Calu3 (cell line): ENCODE data around the gene KIAA1755. TPM values are rescaled to one million over a fixed set of nuclear protein-coding genes. Genes with fewer than 3 reads are reported as not detected.

Experiments used
- BruUV-seq: library from RNA; stranded (reverse); fragments of 400-500 nt; replicated peaks from 2 replicates; lab custom pipeline; 2021; lab: Mats Ljungman, UMichigan
- CTCF ChIA-PET: fragments of 300-600 bp; sonication (Branson Sonifier 250); formaldehyde crosslinking; loops from one replicate; lab custom pipeline; 2022; ENCODE audit warnings: antibody characterized with exemption; lab: Charles Lee
- DNase-seq: peaks from one replicate; pipeline ENCODE4 v3.0.0; 2022
- H3K27ac Mint-ChIP-seq: one replicate; pipeline ENCODE4 v1.8.0; 2022; ENCODE audit warnings: mixed read lengths; ENCODE audit not compliant: unreplicated experiment
- H3K27me3 Mint-ChIP-seq: one replicate; pipeline ENCODE4 v1.8.0; 2022; ENCODE audit warnings: mixed read lengths; ENCODE audit not compliant: unreplicated experiment
- H3K36me3 Mint-ChIP-seq: one replicate; pipeline ENCODE4 v1.8.0; 2022; ENCODE audit warnings: mild to moderate bottlenecking, moderate library complexity, mixed read lengths; ENCODE audit not compliant: insufficient read depth, unreplicated experiment
- H3K4me1 Mint-ChIP-seq: one replicate; pipeline ENCODE4 v1.8.0; 2022; ENCODE audit warnings: mild to moderate bottlenecking, low read depth, mixed read lengths; ENCODE audit not compliant: unreplicated experiment
- H3K4me3 Mint-ChIP-seq: one replicate; pipeline ENCODE4 v1.8.0; 2022; ENCODE audit warnings: mild to moderate bottlenecking, low read depth, moderate library complexity, mixed read lengths; ENCODE audit not compliant: unreplicated experiment
- H3K9me3 Mint-ChIP-seq: one replicate; pipeline ENCODE4 v1.8.0; 2022; ENCODE audit warnings: low read depth, mixed read lengths; ENCODE audit not compliant: unreplicated experiment
- intact Hi-C: fragments of 100-400 bp; cut with micrococcal nuclease; formaldehyde crosslinking; loops from one replicate; pipeline ENCODE4 v1.10.0; 2022; ENCODE audit not compliant: unreplicated experiment
- total RNA-seq: library from RNA; stranded (reverse); gene quantifications from 2 replicates; pipeline ENCODE4 v1.2.3, GENCODE V29; 2022
- TF ChIP-seq, protein P1 (sequence below): fragments of 200-600 bp; IDR thresholded peaks from one replicate; pipeline ENCODE4 v1.8.0; 2022; ENCODE audit warnings: antibody characterized with exemption; ENCODE audit not compliant: unreplicated experiment

Gene KIAA1755
- total RNA-seq, 1 experiment from 2014 or later: not detected

DNA sequence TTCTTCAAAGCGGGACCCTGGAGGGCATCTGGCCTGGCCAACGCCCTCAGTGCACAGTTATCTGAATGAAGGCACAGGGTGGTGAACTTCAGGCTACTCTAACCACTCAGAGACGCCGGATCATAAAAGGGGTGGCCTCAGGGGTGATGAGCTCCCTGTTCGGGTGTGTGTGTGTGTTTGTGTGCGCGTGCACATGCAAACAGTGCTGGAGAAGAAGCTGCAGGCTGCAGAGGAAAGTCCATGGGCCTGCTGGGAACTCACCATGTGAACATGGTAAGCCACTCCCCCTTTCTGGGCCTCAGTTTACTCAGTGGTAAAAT, 42.0 kb downstream of the KIAA1755 start:
- Mint-ChIP-seq H3K4me1 (peaks cover 38% of the 10 kb centered on the region), H3K9me3 (no peaks in the 10 kb centered on the region), H3K27ac (no peak overlapping the region), H3K4me3 (no peak overlapping the region), H3K36me3 (no peaks in the 10 kb centered on the region), H3K27me3 (no peaks in the 10 kb centered on the region)
- TF ChIP-seq, protein P1, sequence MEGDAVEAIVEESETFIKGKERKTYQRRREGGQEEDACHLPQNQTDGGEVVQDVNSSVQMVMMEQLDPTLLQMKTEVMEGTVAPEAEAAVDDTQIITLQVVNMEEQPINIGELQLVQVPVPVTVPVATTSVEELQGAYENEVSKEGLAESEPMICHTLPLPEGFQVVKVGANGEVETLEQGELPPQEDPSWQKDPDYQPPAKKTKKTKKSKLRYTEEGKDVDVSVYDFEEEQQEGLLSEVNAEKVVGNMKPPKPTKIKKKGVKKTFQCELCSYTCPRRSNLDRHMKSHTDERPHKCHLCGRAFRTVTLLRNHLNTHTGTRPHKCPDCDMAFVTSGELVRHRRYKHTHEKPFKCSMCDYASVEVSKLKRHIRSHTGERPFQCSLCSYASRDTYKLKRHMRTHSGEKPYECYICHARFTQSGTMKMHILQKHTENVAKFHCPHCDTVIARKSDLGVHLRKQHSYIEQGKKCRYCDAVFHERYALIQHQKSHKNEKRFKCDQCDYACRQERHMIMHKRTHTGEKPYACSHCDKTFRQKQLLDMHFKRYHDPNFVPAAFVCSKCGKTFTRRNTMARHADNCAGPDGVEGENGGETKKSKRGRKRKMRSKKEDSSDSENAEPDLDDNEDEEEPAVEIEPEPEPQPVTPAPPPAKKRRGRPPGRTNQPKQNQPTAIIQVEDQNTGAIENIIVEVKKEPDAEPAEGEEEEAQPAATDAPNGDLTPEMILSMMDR: no peak
- CTCF ChIA-PET: interaction anchor here (1.8 to 5.9 kb wide), 4 partner anchors 45 to 161 kb away, joined by 9 to 82 read pairs (median 32); no protein-coding TSS in a partner anchor
- BruUV-seq: no TSS peak
- DNase-seq: no peak
- intact Hi-C loops: loop anchor here (2.0 kb wide), 1 partner anchor 318 kb away; no protein-coding TSS in a partner anchor

DNA sequence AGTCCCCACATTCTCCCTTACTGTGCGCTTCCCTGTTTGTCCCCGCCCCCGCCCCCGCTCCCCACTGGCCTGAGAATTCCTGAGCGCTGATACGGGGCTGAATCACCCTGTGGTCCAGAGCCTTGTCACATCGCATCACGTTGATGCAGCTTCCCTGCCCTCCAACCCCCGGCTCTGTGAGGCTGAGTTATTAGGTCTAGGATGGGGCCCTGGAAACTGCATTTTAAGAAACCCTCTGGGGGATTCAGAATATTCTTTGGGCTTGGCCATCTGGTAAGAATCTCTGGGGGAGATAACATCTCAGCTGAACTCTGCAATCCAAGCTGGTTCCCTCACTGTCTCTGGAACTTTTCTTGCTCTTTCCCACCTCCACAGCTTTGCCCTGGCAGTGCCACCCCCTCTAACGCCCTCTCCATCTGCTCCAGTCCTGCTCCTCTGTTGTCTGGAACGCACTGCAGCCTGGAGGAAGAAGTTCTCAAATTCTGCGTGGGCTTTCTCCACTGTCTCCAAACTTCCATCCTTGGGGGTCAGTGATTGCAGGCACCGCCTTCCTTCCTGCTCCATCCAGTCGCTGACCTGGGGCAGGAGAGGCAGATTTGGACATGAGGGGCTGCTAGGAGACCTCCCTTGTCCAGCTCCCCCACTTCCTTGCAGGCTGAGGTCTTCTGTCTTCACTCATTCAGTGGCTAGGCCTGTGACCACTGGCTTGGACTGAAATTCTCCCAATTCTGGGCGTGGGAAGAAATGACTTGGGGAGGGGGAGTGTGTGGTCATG, 42.6 kb downstream of the KIAA1755 start:
- intact Hi-C loops: loop anchor here (1.0 to 2.0 kb wide), 2 partner anchors 45 to 317 kb away; no protein-coding TSS in a partner anchor
- TF ChIP-seq, protein P1: no peak
- H3K27ac Mint-ChIP-seq: peak overlapping the region; percentile 30
- BruUV-seq: no TSS peak
- DNase-seq: peak; percentile 77
- no peaks in the 10 kb centered on the region for H3K9me3 Mint-ChIP-seq
- no peaks in the 10 kb centered on the region for H3K27me3 Mint-ChIP-seq
- CTCF ChIA-PET: interaction anchor here (0.5 to 5.9 kb wide), 8 partner anchors 14 to 160 kb away, joined by 3 to 82 read pairs (median 8); no protein-coding TSS in a partner anchor
- no peak overlapping the region for H3K4me3 Mint-ChIP-seq
- peaks cover 37% of the 10 kb centered on the region for H3K4me1 Mint-ChIP-seq
- H3K36me3 Mint-ChIP-seq: no peaks in the 10 kb centered on the region

DNA sequence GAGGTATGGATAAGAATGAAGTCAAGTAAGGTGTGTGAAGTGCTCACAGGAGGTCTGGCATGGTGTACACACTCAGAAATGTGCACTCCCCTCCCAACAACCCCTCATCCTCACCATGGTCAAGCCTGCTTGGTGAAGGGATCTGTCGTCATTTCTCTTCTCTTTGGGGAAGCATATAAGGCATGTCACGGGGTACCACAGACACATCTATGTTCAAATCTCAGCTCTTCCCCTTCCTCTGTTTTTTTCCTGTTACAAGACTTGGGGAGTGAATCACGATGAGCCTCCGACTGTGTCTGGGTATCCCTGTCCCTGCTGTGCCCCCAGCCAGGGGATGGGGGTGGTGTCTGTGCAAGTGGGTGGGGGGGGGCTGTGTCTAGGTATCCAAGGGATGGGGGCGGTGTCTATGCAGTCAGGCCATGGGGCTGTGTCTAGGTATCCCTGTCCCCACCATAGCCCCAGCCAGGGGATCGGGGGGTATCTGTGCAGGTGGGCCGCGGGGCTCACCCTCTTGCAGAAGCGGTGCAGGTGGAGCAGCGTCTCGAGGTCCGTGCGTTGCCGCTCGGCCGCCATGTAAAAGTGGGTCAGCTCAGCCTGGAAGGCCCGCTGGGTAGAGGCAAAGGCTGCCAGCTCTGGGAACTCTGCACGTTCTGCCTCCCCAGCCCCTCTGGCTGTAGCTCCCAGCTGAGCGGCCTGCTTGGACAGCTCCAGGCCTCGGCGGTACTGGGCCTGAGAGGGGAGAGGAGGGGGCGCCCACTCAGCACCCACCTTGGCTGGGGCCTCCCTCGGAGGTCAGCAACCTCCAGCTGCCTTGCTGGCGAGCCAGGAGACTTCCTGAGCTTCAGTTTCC, 43.6 kb downstream of the KIAA1755 start:
- no peak overlapping the region for H3K4me3 Mint-ChIP-seq
- peaks cover 28% of the 10 kb centered on the region for H3K4me1 Mint-ChIP-seq
- H3K36me3 Mint-ChIP-seq: no peaks in the 10 kb centered on the region
- BruUV-seq: no TSS peak
- TF ChIP-seq, protein P1: no peak
- H3K27ac Mint-ChIP-seq: no peak overlapping the region
- CTCF ChIA-PET: interaction anchor here (0.5 to 5.9 kb wide), 6 partner anchors 30 to 159 kb away, joined by 3 to 82 read pairs (median 13); no protein-coding TSS in a partner anchor
- DNase-seq: no peak
- no peaks in the 10 kb centered on the region for H3K9me3 Mint-ChIP-seq
- no peaks in the 10 kb centered on the region for H3K27me3 Mint-ChIP-seq
- intact Hi-C loops: loop anchor here (1.0 kb wide), 1 partner anchor 44 kb away; no protein-coding TSS in a partner anchor

DNA sequence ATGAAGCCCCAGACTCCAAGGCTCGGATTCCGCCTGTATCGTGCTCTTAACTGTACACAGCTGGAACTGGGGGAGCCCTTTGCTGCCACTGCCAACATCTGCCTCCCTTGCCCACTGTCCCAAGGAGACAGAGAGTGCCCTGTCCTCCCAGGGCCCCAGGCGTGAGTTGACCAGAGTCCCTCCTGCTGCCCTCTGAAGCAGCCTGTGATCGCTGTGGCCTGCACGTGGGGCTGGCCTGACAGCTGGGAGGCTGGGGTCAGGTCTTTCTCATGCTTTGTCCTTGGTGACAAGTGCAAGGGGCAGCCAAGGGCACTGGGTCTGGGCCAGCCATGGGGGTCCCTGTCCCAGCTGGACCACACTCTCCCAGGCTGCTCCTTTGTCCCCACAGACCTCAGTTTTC, 44.3 kb downstream of the KIAA1755 start:
- Mint-ChIP-seq H3K9me3 (no peaks in the 10 kb centered on the region), H3K27ac (no peak overlapping the region), H3K4me3 (no peak overlapping the region), H3K4me1 (peaks cover 28% of the 10 kb centered on the region), H3K27me3 (no peaks in the 10 kb centered on the region), H3K36me3 (no peaks in the 10 kb centered on the region)
- TF ChIP-seq, protein P1: no peak
- no TSS peak for BruUV-seq
- DNase-seq: no peak
- CTCF ChIA-PET: interaction anchor here (1.1 to 1.7 kb wide), 4 partner anchors 29 to 158 kb away, joined by 3 to 6 read pairs (median 4); no protein-coding TSS in a partner anchor
- intact Hi-C loops: no loop called here
